Umbilical cord (tissue), 2 donors: ENCODE data around the gene FANCD2. TPM values are rescaled to one million over a fixed set of nuclear protein-coding genes. Genes with fewer than 3 reads are reported as not detected.
A peak's percentile ranks its signal among the peaks of the same experiment; 100 is the strongest.
"Not testable (repeated sequence)": the region's sequence is repeated elsewhere in the genome, so short reads cannot be mapped to it uniquely, and the experiment has no call there.

Experiments used
- DNase-seq: peaks from one replicate; pipeline ENCODE4 v3.0.0-alpha.2; 2015; ENCODE audit warnings: low spot score
- total RNA-seq: library from RNA; depleted of rRNA; stranded (reverse); fragments of >200 nt; gene quantifications from one replicate; pipeline ENCODE4 v1.2.3, GENCODE V29; 2014; ENCODE audit warnings: low replicate concordance; ENCODE audit not compliant: insufficient read depth

FANCD2 gene
- total RNA-seq, 1 donor from 2014 or later: 2.6 TPM

DNA sequence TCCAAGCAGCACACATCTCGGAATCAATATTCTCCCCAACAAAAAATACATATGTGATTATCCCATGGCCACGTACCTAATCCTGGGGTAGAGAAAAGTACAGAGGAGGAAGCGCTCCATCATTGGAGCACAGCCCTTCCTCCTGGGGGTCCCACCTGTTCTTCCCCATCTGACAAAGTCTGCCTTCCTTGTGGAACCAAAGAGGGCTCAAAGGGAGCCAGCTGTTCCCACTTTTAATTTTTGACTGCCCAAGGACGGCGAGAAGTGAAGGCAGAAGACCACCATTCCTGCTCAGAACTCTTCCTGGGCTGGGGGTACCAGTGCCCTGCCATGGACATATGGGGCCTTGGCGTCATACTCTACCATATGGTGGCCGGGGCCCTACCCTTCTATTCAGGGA lies 14.1 kb upstream of the FANCD2 start:
- DNase-seq: no peak

DNA sequence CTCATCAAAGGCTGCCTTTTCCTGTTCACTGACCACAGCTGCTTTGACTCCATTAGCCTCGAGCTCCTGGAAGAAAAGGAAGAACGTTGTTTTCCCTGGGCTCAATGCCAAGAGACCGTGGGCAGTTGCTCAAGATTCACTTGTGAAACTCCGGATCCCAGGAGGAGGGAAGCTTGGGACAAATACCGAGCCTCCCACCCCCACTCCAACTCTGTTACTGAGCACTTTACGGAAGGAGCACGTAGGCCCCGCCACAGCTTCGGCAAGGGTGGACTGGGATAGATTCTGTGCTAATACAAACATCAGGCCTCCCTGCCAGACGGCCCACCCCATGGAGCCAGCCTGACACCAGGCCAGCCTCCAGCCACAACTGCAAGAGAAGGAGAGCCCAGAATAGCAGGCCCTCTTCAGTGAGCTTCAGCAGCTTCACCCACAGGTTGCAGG lies 10.8 kb upstream of the FANCD2 start:
- DNase-seq: peak; percentile 93

DNA sequence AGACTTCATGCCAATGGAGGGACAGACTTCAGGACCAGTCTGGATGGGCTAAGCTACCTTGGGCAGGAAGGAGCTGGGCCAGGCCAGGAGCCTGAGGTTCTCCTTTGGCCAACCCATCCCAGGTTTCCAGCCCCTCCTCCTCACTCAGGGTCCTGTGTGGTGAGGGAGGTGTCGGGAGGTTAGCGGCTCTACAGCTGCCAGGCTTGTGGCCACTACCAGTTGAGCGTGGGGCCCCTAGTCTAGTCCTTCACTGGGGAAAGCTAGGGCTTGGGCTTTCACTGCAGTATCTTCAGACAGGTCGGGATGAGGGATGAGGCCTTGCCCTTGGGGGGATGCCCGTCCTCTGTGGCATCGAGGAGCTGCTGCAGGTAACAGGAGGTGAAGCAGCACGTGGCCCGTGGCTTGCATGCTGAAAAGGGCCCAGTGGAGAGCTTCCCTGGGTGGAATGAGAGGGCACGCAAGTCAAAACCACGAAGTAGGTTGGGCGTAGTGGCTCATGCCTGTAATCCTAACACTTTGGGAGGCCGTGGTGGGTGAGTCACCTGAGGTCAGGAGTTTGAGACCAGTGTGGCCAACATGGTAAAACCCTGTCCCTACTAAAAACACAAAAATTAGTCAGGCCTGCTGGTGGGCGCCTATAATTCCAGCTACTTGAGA lies 8.5 kb upstream of the FANCD2 start:
- no peak for DNase-seq

DNA sequence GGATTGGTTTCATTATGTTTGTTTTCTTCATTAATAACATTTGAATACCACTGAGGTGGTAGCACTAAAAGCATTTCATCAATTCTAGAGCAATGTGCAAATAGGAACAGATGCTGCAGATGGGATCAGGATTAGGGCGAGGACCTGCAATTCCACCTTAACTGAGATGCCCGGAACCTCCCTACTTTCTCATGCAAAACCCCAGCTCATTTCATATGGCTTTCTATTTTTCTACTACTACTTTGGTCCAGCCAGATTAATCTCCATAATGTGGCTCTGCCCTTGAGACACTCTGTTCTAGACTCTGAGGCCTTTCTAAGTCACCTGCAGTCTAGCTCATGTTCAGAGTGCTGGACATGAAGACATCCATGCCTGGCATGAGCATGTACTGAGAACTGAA lies 7.4 kb upstream of the FANCD2 start:
- DNase-seq: not testable (repeated sequence)

DNA sequence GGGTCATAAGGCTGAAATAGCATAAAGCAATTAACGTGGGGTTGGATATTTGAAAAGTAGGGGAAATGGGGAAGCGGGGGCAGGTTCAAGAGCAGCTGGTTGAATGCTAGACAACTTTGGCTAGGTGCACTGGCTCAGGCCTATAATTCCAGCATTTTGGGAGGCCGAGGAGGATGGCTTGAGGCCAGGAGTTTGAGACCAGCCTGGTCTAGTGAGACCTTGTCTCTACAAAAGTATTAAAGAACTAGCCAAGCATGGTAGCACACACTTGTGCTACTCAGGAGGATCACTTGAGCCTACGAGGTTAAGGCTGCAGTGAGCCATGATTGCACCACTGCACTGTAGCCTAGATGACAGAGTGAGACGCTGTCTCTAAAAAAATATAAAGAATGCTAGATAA lies 6.9 kb upstream of the FANCD2 start:
- no peak for DNase-seq

DNA sequence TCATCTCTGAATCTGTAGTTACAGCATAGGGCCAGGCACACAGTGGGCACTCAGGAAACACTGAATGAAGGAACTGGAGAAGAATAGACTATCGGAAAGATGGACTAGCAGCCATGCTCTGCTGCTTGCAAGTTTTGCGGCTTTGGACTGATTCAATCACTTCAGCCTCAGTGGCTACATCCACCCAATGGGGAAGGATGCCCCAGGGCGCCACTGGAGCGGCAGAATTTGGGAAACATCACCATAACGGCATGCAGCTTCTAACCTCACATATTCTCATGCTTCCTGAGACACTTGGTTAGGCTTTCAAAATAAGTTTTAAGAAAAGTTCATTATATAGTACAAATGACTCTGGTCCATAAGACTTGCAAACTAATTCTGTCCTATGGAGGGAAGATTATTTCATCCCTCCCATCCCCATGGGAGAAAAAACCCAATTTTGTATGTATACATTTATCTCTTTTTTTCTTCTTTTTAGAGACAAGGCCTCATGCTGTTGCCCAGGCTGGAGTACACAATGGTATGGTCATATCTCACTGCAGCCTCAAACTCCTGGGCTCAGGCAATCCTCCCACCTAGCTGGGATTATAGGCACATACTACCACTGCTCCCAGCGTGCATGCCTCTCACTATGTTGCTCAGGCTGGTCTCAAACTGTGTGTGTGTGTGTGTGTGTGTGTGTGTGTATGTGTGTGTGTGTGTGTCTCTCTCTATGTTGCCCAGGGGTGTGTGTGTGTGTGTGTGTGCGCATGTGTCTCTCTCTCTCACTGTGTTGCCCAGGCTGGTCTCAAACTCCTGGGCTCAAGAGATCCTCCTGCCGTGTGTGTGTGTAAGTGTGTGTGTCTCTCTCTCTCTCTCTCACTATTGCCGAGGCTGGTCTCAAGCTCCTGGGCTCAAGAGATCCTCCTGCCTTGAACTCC lies 4.1 kb upstream of the FANCD2 start:
- no peak for DNase-seq

DNA sequence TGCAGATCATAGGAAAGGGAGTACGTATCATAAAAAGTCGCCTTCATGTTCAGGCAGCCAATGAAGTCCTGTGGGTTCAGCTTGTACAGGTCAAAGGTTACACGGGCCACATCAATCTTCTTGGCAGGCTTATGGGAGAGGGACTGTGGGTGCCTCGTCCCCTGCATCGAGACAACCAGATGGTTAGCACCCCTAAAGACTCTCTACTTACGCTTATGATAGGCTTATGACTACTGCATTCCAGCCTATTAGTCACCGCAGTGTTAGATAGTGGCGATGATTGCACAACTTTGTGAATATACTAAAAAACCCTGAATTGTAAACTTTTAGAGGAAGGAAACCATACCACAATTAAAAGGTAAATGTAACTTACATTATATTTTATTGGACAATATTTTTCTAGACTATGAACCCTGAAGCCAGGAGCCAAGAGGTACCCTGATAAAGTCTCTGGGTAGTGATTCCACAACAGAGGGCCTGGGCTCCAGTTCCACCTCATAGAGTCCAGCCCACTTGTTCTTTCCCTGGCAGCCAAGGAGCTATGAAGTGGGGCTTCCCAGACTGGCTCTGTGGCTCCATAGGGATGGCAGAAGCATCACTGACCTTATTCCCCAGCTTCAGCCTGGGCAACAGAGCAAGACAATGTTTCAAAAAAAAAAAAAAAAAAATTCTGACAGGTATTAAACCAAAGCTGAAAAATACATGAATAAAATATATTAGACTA lies 2.5 kb upstream of the FANCD2 start:
- no peak for DNase-seq

DNA sequence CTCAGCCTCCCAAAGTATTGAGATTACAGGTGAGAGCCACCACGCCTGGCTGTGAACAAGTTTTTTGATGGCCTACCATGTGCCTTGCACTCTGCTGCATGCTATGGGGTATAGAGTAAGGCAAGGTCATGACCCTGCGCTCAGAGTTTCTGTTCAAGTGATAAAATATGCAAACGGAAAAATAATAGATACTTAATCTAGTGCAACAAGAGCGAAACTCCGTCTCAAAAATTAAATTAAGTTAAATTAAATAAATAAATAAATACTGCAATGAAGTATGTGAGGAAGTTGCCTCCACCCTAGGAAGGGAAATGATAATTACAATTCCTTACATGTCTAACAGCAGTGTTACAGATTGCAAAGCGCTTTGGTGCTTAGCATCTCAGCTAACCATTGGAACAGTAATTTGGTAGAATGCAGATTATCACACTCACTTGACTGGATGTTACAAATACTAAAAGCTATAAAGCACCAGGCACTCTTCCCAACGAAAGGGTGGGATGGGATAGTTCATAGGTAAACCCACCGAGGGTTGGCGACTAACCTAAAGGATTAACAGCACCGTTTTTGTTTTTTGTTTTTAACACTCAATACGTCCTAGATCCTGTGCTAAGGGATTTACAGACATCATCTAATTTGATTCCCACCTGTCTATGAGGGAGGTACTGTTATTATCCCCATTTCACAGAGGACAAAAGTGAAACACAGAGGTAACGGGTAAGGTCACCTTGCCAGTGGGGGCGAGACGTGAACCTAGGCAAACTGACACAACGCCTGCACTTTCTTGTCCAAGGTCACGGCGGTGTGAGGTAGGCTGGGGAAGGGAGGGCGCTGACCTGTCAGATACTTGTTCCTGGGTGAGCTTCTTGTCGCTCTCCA lies 793 bp upstream of the FANCD2 start:
- DNase-seq: no peak

DNA sequence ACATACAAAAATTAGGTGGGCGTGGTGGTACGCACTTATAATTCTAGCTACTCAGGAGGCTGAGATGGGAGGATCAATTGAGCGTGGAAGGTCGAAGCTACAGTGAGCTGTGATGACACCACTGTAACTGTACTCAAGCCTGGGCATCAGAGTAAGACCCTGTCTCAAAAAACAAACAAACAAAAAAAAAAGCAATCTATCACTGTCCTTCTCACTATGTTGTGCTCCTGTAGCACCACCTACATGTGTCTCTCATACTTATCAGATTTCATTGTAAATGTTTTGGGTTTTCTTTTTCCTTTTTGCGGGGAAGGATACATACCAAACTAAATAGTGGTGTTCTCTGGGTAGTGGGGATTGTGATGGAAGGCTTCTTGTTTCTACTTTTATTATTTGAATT lies 14.8 kb downstream of the FANCD2 start:
- DNase-seq: no peak

DNA sequence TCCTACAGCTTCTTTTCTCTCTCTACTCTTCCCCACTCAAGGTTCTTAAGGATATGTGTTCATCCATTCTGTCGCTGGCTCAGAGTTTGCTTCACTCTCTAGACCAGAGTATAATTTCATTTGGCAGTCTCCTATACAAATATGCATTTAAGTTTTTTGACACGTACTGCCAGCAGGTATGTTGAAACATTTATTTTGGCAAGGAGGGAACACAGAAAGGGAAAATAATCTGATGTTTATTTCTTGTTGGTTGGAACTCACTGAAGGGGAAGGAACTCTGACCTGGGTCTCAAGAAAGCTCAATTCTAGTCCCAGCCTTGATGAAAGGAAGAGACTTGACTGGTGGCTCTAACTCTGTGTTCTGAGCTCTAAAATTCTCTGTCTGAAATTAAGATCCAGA lies 21.6 kb downstream of the FANCD2 start:
- DNase-seq: no peak

DNA sequence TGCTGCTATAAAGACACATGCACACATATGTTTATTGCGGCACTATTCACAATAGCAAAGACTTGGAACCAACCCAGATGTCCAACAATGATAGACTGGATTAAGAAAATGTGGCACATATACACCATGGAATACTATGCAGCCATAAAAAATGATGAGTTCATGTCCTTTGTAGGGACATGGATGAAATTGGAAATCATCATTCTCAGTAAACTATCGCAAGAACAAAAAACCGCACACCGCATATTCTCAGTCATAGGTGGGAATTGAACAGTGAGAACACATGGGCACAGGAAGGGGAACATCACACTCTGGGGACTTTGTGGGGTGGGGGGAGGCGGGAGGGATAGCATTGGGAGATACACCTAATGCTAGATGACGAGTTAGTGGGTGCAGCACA lies 26.8 kb downstream of the FANCD2 start:
- DNase-seq: not testable (repeated sequence)

DNA sequence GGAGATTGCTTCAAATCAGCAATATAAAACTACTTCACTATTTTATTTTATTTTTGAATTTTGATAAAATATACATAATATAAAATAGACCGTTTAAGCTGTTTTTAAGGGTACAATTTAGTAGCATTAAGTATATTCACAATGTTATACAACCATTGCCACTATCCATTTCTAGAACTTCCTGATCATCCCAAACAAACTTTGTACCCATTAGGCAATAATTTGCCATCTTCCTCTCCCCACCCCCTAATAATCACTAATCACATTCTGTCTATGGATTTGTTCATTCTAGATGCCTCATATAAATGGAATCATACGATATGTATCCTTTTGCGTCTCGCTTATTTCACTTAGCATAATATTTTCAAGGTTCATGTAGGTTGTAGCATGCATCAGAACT lies 28.9 kb downstream of the FANCD2 start:
- DNase-seq: no peak

DNA sequence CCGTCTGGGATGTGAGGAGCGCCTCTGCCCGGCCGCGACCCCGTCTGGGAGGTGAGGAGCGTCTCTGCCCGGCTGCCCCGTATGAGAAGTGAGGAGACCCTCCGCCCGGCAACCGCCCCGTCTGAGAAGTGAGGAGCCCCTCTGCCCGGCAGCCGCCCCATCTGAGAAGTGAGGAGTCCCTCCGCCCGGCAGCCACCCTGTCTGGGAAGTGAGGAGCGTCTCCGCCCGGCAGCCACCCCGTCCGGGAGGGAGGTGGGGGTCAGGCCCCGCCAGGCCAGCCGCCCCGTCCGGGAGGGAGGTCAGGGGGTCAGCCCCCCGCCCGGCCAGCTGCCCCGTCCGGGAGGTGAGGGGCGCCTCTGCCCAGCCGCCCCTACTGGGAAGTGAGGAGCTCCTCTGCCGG lies 43.8 kb downstream of the FANCD2 start:
- DNase-seq: not testable (repeated sequence)

DNA sequence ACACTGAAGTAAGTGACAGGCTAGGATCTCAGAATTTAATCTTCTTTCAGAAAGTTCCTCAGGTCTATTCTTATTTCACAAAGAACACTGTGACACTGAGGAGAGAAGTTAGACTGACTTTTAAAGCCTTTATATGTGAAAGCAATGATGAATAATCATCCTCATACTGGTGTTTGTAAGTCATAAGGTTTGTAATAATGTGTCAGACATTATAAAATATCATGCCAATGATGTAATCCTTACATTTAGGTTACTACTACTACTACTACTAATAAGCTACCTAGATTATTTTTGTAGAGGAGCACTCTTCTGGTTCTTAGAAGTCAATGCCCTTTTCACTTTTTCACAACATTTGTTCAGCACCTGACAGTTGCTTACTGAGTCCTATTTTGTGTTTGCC lies 48.4 kb downstream of the FANCD2 start:
- DNase-seq: no peak

DNA sequence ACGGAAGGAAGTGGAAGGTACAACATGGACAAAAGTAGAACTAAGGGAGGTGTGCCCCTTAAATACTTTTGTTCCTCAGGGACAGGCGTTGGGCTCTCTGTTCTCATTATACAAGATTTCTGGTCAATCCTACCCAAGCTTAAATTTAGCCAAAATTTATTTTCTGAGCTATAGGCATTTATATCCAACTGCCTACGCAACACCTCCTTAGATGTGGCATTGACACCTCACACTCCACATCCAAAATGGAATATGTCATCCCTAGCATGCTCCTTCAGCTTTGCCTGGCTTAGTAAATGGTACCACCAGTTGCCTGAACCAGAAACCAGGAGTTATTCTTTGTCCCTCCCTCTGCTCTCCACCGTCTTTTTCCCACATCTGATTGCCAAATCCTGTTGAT lies 55.6 kb downstream of the FANCD2 start:
- DNase-seq: no peak

DNA sequence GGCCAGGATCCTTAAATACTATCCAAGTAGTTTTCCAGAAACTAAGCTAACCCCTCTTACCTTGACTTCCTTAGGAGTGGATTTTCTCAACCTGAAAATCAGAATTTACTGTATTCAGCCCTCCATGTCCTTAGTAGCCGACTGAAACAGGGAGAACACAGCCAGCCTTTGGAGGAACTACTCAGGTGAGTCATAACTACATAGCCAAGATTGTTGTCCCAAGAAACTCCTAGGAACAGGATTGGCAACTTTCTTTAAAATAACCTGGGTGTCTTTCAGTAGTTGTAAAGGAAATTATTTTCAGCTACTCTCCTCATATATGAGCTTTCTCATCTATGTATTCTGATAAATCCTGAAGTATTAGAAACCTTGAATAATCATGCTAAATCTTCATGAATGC lies 59.5 kb downstream of the FANCD2 start:
- no peak for DNase-seq

DNA sequence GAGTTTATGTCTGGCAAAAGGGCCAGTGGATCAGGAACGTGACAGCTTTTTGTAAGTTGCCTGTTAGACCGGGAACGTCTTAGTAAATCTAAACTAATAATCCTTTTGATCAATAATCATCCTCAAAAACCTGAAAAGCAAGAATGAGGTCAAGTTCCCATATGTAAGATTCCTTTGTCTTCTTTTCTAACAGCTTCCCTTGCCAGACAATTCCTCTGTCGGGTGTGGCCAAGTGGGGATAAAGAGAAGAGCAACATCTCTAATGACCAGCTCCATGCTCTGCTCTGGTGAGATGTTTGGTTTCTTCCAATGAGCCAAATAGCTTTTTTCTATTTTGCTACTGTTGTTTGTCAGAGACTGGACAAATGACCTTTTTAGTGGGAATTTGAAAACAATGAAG lies 62.0 kb downstream of the FANCD2 start:
- no peak for DNase-seq

DNA sequence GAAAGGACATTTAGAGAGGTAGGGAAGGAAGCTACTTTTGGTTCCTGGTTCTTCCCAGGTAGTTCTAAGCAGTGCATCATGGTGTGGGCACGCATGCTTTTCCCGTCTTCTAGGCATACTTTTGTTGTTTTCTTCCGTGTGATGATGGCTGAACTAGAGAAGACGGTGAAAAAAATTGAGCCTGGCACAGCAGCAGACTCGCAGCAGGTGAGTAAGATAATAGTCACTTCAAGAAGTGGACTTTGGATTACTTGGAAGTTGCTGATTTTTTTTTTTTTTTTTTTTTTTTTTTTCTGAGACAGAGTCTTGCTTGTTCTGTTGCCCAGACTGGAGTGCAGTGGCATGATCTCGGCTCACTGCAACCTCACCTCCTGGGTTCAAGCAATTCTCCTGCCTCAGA lies 63.9 kb downstream of the FANCD2 start:
- DNase-seq: no peak

DNA sequence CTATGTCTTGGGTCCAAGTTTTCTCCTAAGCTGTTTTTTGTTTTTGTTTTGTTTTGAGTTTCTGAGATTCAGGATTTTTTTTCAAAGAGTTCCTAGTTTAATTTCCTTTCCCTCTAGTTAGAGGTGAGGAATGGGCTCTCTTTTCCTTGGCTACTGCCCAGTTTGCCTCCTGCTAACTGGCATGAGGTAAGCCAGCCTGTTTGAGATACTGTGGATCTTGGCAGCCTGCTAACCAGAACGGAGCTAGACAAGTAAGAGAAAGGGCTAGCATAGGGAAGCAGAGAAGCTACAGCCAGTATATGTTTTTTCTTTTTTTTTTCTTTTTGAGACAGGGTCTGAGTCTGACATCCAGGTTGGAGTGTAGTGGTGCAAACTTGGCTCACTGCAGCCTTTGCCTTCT lies 64.5 kb downstream of the FANCD2 start:
- not testable (repeated sequence) for DNase-seq

DNA sequence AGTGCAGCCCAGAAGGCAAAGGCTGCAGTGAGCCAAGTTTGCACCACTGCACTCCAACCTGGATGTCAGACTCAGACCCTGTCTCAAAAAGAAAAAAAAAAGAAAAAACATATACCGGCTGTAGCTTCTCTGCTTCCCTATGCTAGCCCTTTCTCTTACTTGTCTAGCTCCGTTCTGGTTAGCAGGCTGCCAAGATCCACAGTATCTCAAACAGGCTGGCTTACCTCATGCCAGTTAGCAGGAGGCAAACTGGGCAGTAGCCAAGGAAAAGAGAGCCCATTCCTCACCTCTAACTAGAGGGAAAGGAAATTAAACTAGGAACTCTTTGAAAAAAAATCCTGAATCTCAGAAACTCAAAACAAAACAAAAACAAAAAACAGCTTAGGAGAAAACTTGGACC lies 65.2 kb downstream of the FANCD2 start:
- not testable (repeated sequence) for DNase-seq

DNA sequence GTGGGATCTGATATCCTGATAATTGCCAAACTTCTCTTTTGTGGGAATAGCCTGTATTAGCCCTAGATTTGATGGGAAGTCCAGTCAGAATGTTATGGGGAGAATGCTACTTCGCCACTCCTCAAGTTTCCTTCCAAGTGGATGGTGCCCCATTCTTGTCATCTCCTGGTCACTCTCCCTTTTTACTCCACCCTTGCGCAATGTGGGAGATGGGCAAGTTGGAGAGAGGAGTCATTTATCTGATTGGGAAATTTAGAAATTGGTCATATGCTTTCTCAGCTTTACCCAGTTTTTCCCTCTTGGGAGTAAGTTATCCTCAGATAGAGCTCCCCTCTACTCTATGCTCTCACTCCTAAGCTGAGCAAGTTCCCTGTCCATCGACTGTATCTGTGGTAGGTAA lies 67.4 kb downstream of the FANCD2 start:
- DNase-seq: no peak
